DOHH2 (cell line): ENCODE data around the gene CIC.

ENCODE experiments used
- H3F3A ChIP-seq: fragments of 200-600 bp; sonication (generic), shearing (Covaris generic); 2 replicates; pipeline ENCODE4 v1.6.0; 2016; ENCODE audit warnings: antibody characterized with exemption, mild to moderate bottlenecking; ENCODE audit not compliant: control insufficient read depth, insufficient read depth
- H3K27ac ChIP-seq: fragments of 200-600 bp; sonication (generic); 2 replicates; pipeline ENCODE4 v1.5.1; 2014; ENCODE audit warnings: low read depth, mild to moderate bottlenecking, low read length, moderate library complexity
- H3K27me3 ChIP-seq: fragments of 200-600 bp; sonication (generic); 2 replicates; pipeline ENCODE4 v1.6.1; 2014; ENCODE audit warnings: mild to moderate bottlenecking, low read length, mixed read lengths; ENCODE audit not compliant: control insufficient read depth
- H3K36me3 ChIP-seq: fragments of 200-600 bp; sonication (generic); 2 replicates; pipeline ENCODE4 v1.6.1; 2014; ENCODE audit warnings: mild to moderate bottlenecking, low read length, moderate library complexity, mixed read lengths; ENCODE audit not compliant: control insufficient read depth
- H3K4me1 ChIP-seq: fragments of 200-600 bp; sonication (generic); 2 replicates; pipeline ENCODE4 v1.6.1; 2014; ENCODE audit warnings: mild to moderate bottlenecking, low read length, mixed read lengths; ENCODE audit not compliant: control insufficient read depth
- H3K4me2 ChIP-seq: fragments of 200-600 bp; sonication (generic); 2 replicates; pipeline ENCODE4 v1.6.0; 2014; ENCODE audit warnings: mild to moderate bottlenecking, low read length, moderate library complexity
- H3K4me3 ChIP-seq: fragments of 200-600 bp; sonication (generic); 2 replicates; pipeline ENCODE4 v1.5.1; 2014; ENCODE audit warnings: mild to moderate bottlenecking, low read length, mixed read lengths
- H3K79me2 ChIP-seq: fragments of 200-600 bp; sonication (generic); 2 replicates; pipeline ENCODE4 v1.6.1; 2014; ENCODE audit warnings: mild to moderate bottlenecking, low read length, mixed read lengths; ENCODE audit not compliant: control insufficient read depth
- H3K9me2 ChIP-seq: fragments of 200-600 bp; sonication (generic); replicated peaks from 2 replicates; pipeline ENCODE4 v1.6.1; 2014; ENCODE audit warnings: mild to moderate bottlenecking, low read length, mixed read lengths; ENCODE audit not compliant: control insufficient read depth
- H3K9me3 ChIP-seq: fragments of 200-600 bp; sonication (generic); 2 replicates; pipeline ENCODE4 v1.6.1; 2014; ENCODE audit warnings: antibody characterized with exemption, low read length, mixed read lengths; ENCODE audit not compliant: control insufficient read depth, insufficient read depth
- H4K20me1 ChIP-seq: fragments of 200-600 bp; sonication (generic); 2 replicates; pipeline ENCODE4 v1.6.0; 2014; ENCODE audit warnings: low read depth, mild to moderate bottlenecking, antibody characterized with exemption, low read length, moderate library complexity; ENCODE audit not compliant: control insufficient read depth, insufficient read depth
- CTCF ChIP-seq: fragments of 200-600 bp; sonication (generic); IDR thresholded peaks from one replicate; pipeline ENCODE4 v1.5.1; 2014; ENCODE audit warnings: antibody characterized with exemption, mild to moderate bottlenecking, low read depth, low read length; ENCODE audit not compliant: poor library complexity, severe bottlenecking
- EZH2phosphoT487 ChIP-seq: fragments of 200-600 bp; sonication (generic); IDR thresholded peaks from 2 replicates; pipeline ENCODE4 v1.6.1; 2017; ENCODE audit warnings: borderline replicate concordance, mild to moderate bottlenecking, antibody characterized with exemption, low read length, moderate library complexity, mixed read lengths

CIC gene

DNA sequence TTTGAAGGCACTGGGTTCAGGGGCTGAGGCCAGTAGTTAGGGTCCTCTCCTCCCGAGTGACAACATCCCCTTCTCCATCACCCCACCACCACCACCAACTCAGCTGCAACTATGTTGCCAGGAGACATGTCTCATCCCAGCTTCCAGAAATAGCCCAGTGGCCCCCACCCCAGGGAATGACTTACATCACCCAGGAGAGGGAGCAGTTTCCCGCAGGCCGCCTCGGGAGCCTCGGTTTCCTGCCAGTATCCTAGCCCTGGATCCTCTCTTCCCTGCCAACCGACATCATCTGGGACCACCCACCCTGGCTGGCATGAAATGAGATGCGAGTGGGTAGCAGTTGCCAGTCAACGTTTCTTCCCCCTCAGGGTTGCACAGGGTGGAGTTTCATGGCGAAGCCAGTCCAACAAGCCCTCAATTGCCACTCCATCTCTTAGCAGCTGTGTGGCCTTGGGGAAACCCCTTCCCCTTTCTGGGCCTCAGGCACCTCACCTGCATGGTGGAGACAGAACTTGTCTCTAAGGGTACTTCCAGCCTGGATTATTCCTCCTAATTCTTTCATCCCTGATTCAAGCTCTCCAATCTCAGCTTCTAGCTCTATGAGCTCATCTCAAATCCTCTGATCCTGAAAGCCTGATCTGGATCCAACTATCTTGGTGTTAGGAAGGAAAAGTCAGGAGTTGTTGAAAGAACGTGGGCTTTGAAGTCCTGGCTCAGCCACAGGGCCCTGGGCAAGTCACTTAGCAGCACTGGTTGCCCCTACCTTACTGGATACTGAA lies 22.7 kb upstream of the CIC start:
- no peak overlapping the region for H3K4me2 ChIP-seq
- H4K20me1 ChIP-seq: no peaks in the 10 kb centered on the region
- H3K4me1 ChIP-seq: peaks cover 19% of the 10 kb centered on the region

GRCh38 chr19:42246922-42247639 lies 22.0 kb upstream of the CIC start:
- Histone ChIP-seq H3K9me2 (no peaks in the 10 kb centered on the region), H3K9me3 (no peaks in the 10 kb centered on the region), H3K79me2 (peaks cover 38% of the 10 kb centered on the region), H3K27me3 (no peaks in the 10 kb centered on the region), H3K36me3 (peaks cover 42% of the 10 kb centered on the region), H3F3A (peaks cover 22% of the 10 kb centered on the region), H3K27ac (no peak overlapping the region; the same call in 1 of the 2 replicates), H3K4me3 (no peak overlapping the region), H4K20me1 (no peaks in the 10 kb centered on the region; the same call in 1 of the 2 replicates), H3K4me1 (peaks cover 22% of the 10 kb centered on the region), H3K4me2 (no peak overlapping the region)
- TF ChIP-seq EZH2phosphoT487: no peak
- no peak for TF ChIP-seq CTCF

More for the DNA sequence above, 22.7 kb upstream of the CIC start:
- Histone ChIP-seq H3K9me3 (no peaks in the 10 kb centered on the region), H3K4me3 (no peak overlapping the region), H3K27ac (no peak overlapping the region; the same call in 1 of the 2 replicates), H3F3A (peaks cover 22% of the 10 kb centered on the region), H3K27me3 (no peaks in the 10 kb centered on the region), H3K79me2 (peaks cover 38% of the 10 kb centered on the region), H3K36me3 (peaks cover 38% of the 10 kb centered on the region), H3K9me2 (no peaks in the 10 kb centered on the region)
- TF ChIP-seq CTCF (no peak), EZH2phosphoT487 (no peak)

DNA sequence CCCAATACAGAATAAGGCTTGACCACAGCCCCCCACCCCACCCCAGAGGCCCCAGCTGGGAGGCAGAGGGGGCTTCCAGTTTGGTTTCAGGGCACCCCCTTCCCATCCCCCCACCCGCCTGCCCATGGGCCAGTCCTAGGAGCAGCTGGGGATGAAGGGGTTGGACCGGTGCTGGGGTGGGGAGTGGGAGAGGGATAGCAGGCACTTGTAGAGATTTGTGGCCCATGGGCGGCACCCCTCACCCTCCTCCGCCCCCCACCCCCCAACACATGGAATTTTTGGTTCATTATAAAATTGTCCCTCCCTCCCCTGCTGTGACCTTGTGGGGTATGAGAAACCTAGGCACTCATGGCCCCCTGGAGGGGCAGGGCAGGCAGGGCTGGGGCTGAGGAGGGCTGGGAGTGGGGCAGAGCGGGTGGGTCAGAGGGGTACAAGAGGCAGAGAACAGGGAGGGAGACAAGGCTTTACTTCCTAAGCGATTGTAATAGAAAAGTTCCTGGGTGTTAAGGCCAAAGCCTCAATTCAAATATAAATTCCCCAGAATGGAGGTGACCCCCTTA lies 21.3 kb upstream of the CIC start:
- Histone ChIP-seq H3K4me2 (no peak overlapping the region), H3K4me3 (no peak overlapping the region), H3K36me3 (peaks cover 44% of the 10 kb centered on the region), H3K79me2 (peaks cover 44% of the 10 kb centered on the region), H3K9me3 (no peaks in the 10 kb centered on the region), H3K27me3 (no peaks in the 10 kb centered on the region), H3K27ac (no peak overlapping the region), H3K9me2 (no peaks in the 10 kb centered on the region), H3K4me1 (peaks cover 27% of the 10 kb centered on the region), H4K20me1 (no peaks in the 10 kb centered on the region; the same call in 1 of the 2 replicates), H3F3A (peaks cover 22% of the 10 kb centered on the region)
- TF ChIP-seq EZH2phosphoT487 (no peak), CTCF (no peak)
